Right kidney (tissue), 1 donor: ENCODE measurements around the gene SHISAL1.
"Not testable (repeated sequence)": the region's sequence is repeated elsewhere in the genome, so short reads cannot be mapped to it uniquely, and the experiment has no call there.

Experiments used
- DNase-seq: peaks from one replicate; pipeline ENCODE4 v3.0.0-alpha.2; 2016

Gene SHISAL1

DNA sequence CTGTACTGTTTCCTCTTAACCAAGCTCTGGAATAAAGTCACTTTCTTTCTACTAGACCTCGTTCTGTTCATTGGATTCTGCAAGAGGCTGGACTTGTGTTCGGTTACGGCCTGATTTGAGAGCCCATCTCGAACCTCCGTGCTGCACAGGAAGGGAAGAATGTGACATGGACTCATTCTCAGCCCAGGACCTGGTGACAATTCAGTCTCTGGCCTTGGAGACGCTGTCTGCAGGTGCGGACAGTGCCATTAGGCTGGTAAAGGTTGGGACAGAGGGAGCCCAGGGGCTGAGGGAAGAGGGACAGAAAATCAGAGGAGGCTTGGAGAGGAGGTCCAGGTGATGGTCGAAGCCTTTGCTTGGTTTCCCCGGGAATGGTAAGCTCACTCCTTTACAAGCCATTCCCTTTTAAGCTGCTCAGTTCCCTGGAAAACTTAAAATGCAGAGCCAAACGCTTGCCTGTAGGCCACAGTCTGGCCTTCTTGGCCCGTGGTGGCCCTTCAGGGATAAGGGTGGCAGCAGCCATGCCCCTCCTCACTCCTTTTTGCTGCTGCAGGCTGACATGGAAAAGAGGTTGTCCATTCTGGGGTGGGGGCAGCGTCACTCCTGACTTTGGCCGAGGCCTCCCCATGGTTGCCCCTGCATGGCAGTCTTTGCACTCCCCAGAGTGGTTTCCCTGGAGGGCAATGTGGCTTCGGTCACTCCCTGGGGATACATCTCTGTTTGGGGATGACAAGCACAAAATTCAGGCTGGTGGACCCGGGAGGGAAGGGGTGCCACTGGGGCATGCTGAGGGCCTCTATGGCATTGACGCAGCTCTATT lies 52.3 kb downstream of the SHISAL1 start:
- no peak for DNase-seq

DNA sequence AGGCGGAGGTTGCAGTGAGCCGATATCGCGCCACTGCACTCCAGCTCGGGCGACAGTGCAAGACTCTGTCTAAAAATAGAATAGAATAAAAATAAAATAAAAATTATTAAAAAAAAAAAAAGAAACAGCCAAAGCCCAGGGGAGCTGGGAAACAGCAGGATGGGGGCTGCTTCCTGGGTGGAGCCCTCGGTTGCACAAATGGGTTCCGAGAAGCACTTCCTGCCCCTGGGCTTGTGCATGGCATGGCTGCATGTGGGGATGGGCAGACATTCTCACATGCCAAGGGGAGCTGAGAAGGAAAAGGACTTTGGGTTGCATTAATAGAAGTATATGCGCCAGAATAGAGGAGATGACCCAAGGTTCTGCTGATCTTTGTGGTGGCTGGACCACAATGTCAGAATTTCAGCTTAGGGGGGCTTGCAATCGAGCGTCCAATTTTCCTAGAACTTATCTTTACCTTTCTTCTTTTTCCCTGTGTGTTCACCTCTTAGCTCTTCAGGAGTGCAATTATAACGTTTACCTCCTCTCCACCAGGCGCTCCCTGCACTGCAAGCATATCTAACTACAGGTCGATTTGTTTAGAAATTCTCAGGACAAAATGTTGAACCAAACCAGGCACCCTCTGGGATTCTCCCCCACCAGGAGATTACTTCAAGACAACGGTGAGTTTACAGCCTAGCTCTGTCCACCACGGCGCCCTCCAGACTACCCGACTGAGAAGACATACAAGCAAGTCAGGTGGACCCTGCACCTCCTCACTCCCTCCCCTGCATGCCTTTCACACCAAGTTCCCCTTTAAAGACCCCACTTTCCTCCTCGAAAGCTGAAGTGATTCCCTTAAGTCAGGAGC lies 53.2 kb downstream of the SHISAL1 start:
- DNase-seq, result no peak

DNA sequence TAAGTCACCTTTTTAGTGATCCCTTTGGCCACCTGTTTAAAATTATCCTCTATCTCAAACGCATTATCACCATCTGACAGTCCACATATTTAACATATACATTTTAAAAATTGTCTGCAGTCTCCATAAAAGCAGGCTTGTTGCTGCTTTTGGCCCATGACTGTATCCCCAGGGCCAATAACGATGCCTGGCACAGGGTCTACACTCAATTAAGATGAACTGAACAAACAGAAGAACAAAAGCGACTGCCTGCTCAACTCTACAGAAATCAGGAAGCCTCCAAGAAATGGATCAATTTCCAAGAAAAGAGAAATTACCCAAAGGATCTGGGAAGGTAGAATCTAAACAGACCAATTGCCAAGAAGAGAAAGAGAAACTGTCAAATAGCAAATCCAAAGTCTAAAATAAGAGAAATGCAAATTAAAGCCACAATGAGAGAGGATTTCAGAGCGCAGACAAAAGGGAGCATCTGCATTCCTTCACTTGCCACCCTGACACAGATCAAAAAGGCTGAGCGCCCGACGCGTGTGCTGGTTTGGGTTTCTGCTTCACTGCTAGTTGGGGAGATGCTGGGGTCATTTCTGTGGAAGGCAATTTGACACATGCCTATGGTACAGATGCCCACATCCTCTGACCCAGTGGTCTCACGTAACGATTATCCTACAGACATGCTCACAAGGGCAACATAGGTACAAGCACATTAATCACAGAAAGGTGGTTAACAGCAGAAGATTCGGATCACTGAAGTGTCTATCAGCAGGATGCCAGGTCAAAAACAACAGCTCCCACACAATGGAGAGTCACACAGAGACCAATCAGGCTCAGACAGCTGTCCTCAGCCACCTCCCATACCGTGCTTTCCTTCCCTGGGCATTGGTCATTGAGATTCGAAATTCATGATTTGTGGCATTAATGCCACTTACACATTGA lies 55.9 kb downstream of the SHISAL1 start:
- DNase-seq, result no peak

DNA sequence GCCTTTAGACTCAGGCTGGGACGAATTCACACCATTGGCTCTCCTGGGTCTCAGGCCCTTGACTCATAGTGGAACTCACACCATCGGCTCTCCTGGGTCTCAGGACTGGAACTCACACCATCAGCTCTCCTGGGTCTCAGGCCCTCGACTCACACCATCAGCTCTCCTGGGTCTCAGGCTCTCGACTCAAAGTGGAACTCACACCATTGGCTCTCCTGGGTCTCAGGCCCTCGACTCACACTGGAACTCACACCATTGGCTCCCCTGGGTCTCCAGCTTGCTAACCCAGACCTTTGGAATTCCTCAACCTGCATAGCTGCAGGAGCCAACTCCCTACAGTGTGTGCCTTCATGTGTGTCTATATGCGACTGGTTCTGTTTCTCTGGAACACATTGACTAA lies 56.7 kb downstream of the SHISAL1 start:
- no peak for DNase-seq

DNA sequence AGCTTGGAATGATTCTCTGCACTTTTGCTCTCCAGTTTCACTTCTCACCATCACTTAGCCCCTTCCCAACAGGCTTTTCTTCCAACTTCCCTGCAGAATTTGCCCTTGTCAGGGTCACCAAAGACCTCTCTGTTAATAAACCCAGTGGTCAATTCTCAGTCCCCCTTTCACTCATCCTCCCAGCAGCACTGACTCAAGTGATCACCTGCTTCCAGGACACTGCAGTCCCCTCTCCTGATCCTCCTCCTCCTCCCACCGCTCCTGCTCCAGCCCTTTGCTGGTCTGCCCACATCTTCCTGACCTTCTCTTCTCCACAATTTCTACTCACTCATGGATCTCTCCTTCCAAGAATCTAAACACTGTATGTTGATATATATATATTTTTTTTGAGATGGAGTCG lies 57.9 kb downstream of the SHISAL1 start:
- no peak for DNase-seq

DNA sequence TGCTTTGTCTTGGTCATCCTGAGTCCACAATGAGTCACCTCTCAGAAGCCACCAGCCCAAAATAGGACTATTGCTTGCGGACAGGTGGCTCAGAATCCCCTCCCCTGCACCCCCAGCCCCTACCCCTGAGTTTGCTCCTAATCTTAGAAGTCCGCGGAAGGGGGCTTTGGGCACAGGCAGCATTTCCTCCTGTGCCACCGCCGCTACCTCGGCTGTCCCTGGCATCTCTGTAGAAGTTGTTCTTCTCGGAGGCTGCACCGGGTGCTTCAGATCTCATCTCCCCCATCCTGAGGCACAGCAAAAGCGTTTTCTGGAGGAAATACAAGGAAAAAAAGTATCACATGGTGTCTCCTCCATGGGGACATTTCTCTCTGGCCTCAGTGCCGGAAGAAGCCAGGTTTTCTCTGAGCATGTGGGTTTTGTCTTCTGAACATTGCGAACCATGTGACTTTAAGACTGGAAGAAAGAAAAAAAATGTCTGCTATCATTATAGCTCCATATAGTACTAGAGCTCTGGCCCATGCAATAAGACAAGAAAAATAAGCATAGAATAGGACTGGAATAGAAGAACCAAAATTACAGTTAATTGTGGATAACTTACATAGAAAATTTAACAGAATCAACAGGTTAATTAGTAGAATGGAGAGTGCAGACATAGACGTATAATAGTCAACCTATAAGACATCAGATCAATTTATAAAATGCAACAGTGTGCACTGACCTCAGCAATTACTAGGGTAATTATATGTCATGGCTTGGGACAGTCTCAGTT lies 63.2 kb downstream of the SHISAL1 start:
- DNase-seq, result no peak

DNA sequence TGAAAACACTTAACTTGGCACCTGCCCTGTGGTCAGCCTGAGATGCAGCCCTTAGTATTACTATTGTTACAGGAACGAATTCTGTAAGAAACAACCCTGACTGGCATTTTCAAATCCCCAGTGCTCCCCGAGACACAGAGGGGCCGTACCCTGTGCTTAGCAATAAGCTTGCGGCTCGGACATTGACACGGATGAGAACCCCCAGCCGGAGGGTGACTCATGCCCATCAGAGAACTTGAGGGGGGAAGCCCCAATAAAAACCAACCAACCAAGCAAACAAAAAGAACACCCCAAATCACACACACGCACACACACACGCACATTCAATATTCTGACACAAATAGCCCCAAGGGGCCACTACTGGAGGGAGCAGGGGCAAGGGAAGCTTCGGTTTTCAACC lies 63.8 kb downstream of the SHISAL1 start:
- no peak for DNase-seq

DNA sequence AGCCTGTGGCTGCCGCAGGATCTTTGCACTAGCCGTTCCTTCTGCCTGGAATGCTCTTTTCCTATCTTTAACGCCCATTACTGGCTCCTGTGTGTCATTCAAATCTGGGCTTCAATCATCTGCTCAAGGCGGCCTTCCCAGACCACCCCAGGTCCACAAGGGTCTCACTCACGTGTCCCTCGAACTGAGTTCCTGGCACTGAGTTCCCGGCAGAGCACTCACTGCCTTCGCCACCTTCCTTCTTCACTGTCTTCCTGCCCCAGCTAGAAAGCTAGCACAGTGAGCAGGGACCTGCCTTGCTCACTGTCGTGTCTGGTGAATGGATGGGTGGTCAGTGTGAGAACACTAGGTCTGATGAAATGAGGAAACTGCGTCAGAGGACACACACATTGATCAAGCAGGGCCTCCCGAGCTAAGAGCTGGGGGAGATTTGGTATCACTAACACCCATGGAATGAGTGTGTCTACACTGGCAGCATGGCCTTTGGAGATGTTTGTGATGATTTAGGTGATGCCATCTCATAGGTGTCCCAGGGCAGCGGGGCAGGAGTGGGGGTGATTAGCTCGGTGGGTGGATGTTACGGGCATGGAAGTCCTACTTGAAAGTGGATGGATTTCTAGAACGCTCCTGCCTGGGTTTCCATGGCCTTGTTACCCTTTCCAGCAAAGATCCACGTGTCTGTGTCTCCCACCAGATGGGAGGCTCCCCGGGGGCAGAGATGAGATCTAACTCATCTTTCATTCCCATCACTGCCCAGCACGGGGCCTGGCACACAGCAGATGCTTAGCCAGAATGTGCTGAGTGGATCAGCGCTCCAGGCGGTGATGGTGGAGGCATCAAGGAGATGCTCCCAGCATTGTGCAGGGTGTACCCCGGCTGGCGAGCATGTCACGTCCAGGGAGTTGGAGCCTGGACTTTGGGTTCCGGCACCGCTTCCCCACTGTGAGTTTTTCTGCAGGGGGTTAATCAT lies 64.5 kb downstream of the SHISAL1 start:
- DNase-seq, result no peak

DNA sequence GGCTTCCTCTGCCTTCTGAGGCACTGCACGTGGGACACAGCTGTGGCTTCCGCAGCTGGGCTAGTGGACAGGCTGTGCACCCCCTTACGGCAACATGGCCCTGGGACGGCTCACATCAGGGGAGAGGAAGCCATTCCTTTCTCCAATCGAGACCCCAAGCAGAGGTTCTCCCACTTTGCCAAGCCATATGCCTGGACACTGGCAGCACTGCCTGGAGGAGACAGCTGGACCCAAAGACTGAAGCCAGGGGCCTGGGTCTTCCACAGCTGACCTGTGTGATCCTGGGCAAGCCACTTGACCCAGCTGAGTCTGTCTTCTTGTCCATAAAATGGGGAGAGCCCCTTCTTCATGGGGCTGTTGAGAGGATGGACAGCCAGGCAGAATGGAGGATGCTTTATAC lies 65.4 kb downstream of the SHISAL1 start:
- no peak for DNase-seq

DNA sequence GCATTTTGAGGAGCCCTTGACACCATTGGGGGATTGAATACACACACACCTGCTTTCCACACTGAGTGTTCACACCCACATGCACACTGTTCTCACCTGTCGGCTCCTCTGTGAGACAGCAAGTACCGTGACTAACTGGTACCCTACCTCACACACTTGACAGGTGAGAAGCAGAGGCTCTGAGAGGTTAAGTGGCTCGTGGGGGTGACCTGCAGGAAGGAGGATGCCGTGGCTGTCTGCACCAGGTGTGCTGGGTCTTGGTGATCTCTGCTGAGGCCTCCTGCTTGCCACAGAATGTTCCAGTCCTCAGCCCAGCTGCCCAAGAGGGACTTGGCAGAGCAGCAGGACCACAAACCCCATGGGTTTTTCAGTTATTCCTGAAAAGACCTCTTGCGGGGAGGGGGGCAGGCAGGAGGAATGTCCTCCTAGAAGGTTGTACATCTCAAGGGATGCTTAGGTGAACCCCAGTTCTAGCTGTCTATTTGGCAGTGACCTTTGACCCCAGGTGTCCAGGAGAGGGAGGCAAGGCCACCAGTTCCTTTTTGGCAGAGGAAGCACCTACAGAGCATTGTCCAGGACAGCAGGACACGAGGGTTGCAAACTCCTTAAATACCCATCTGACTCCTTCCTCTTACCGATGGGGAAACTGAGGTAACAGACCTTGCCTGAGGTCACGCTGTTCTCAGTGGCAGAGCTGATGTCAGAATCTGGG lies 66.0 kb downstream of the SHISAL1 start:
- DNase-seq, result no peak

DNA sequence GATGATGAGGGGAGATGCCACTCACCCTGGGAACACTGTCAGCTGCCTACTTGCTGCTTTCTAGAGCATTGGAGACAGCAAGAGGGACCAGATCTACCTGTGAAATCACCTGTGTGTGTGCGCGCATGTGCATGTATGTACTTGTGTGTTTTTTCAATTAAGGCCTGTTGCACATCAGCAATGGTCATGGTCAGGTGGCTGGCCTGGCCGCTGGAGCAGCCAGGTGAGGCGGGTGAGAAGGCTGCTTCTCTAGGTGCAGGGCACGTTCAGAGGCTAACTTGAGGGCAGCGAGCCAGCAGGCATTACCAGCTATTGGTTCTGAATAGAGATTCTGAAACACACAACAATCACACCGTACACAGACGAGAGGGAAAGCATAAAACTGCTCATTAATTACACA lies 66.9 kb downstream of the SHISAL1 start:
- no peak for DNase-seq

DNA sequence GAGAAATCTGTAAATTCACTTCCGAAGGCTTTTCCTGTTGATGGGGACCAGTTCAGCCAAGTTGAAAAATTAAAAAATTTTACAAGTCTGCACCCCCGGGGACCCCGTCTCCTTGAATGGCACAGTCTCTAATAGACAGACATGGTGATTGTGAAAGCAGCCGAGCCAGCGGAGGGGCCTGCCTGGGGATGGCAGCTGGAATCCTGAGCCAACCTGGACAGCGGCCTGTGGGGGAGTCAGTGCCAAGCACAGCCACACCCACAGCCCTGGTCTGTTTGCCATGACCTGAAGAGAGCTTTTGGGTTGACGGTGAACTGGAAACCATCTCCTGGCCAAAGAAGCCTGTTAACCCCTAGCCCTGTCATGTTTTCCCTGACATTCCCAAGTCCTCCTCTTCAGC lies 67.3 kb downstream of the SHISAL1 start:
- no peak for DNase-seq

DNA sequence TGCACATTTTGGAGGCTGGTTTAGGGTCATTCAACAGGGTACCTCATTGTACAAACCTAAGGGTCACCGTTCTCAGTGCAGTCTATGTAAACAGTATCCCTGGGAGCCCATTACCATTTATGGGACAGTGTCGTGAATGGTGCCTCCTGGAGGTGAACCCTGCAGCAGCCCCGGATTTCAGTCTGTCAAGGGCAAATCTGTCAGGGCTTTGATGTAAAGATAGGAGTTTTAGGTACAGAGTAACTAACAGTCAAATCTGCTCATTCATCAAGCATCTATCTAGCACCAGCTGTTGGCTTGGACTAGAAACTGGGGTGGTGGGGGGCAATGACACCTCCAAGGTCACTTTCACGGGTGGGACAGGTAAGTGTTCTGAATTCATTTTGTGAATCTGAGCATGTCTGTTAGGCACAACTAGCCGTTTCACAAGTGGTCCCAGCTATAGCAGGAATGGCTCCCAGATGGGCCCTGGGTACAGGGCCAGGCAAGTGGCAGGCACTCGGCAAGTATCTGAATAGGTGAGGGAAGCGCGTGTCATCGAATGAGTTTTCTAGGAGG lies 68.4 kb downstream of the SHISAL1 start:
- no peak for DNase-seq

DNA sequence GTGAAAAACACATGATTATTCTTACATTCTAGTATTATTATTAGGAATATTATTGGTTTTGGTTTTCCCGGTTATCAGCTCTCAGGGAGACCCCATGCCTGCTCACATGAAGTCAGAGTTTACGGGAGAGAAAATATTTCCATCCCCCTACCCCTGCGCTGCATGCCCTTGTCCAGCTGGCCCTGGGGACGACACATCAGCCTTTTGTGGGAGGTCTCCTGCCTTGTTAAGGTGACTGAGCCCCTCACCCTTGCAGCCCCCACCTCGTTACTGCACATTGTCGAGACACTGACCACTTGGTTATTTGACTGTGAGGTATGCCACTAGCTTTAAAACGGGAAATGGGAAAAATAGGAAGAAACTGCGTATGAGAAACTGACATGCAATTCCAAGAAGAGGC lies 69.0 kb downstream of the SHISAL1 start:
- no peak for DNase-seq

DNA sequence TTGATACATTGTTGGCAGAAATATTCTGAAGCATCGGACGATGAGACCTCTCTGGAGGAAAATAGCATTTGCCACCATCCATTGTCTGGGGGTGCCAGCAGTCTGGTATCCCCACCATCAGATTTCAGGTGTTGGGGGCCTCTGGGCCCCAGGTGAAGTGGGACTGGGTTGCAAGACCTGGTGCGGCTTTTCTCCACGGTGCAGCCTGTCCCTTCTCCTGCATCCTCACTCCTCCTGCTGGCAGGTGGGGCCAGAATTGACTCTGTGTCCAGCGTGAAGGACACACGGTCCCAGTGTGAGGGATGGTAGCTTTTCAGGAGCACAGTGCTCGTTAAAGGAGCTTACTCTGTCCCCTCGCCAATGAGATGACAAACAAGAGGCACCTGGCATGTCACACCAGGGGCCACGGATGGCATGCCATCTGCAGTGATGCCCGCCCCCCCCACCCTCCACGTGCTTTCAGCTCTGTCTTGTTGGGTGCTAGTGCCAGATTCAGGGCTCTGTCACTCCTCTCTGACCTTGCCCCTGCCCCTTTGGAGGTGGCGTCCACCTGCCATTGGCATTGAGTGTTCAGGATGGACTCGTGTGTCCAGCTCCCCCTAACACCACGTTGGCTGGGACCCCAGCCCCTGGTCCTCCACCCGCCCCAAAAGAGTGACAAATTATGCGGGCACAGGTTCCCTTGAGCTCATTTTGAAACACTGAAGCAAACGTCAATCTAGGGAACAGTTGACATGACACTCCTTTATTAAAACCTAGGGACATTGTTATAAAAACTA lies 69.6 kb downstream of the SHISAL1 start:
- DNase-seq, result no peak

DNA sequence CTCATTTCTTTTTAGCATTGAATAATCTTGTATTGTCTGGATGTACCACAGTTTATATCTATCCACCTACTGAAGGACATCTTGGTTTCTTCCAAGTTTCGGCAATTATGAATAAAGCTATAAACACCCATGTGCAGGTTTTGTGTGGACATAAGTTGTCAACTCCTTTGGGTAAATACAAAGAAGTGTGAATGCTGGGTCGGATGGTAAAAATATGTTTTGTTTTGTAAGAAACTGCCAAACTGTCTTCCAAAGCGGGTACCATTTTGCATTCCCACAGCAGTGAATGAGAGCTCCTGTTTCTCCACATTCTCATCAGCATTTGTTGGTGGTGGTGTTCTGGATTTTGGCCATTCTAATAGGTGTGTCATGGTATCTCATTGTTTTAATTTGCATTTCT lies 71.6 kb downstream of the SHISAL1 start:
- DNase-seq, result not testable (repeated sequence)

DNA sequence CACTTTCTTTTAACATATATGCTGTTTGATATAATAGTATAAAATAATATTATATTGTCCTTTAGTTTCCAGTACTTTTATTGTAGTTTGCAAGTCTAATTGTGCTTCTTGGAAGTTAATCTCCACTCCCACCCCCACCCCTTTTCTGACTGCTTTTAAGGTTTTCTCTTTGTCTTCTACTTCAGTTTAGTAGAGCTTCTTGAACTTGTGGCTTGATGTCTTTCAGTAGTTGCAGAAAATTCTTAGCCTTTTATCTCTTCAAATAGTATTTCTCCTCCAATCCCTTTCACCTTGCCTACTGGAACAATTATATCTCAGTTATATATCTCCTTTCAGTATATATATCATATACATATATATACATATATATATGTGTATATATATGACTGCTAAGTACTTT lies 75.5 kb downstream of the SHISAL1 start:
- DNase-seq, result no peak

DNA sequence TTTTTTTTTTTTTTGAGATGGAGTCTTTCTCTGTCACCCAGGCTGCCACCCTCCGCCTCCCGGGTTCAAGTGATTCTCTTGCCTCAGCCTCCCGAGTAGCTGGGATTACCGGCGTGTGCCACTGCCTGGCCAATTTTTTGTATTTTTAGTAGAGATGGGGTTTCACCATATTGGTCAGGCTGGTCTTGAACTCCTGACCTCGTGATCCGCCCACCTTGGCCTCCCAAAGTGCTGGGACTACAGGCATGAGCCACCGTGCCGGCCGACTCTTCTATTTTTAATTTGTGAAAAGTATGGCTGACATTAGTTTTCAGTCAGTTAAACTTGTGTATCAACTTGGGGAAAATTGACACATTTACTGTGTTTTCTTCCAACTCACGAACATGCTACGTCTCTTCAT lies 78.4 kb downstream of the SHISAL1 start:
- DNase-seq, result not testable (repeated sequence)

DNA sequence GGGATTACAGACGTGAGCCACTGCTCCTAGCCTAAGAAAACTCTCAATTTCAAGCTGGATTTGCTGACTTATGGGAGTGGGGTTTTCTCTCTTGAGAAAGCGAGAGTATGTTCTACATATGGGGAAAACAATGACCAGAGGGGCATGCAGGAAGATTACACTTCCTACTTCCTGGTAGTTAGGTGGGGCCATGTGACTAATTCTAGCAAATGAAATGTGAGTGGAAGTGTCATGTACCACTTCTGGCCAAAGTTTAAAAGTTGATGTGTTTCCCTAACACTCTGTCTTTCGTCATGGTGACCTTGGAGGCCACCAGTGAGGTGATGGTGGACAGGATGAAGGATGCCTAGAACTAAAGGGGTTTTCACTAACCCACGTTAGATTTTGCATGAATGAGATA lies 81.5 kb downstream of the SHISAL1 start:
- no peak for DNase-seq
